ENCODE results near the gene GDF2.

Gene GDF2

GRCh38 chr10:47356708-47357107, 34.5 kb downstream of the GDF2 start:
- DNase-seq, result no peak

GRCh38 chr10:47357131-47357582, 34.9 kb downstream of the GDF2 start:
- DNase-seq, result no peak

GRCh38 chr10:47357911-47358310, 35.7 kb downstream of the GDF2 start:
- no peak for DNase-seq

GRCh38 chr10:47358457-47358856, 36.2 kb downstream of the GDF2 start:
- no peak for DNase-seq

- no peak for DNase-seq
These were observed 36.8 kb downstream of the GDF2 start for GRCh38 chr10:47359101-47359500.

- DNase-seq, result no peak
These were observed 37.6 kb downstream of the GDF2 start for GRCh38 chr10:47359626-47360418.

GRCh38 chr10:47360419-47361040, 38.3 kb downstream of the GDF2 start:
- DNase-seq, result no peak

- DNase-seq, result no peak
These were observed 39.0 kb downstream of the GDF2 start for GRCh38 chr10:47361293-47361692.

GRCh38 chr10:47362199-47362598, 39.9 kb downstream of the GDF2 start:
- no peak for DNase-seq

- no peak for DNase-seq
These were observed 41.5 kb downstream of the GDF2 start for GRCh38 chr10:47363781-47364180.

- peak; percentile 40 for DNase-seq
These were observed 42.1 kb downstream of the GDF2 start for GRCh38 chr10:47364366-47364765.

- no peak for DNase-seq
These were observed 42.7 kb downstream of the GDF2 start for GRCh38 chr10:47364911-47365310.

GRCh38 chr10:47365431-47366180, 43.4 kb downstream of the GDF2 start:
- no peak for DNase-seq

- DNase-seq, result no peak
These were observed 44.0 kb downstream of the GDF2 start for GRCh38 chr10:47366181-47366631.

- no peak for DNase-seq
These were observed 44.6 kb downstream of the GDF2 start for GRCh38 chr10:47366731-47367460.

- no peak for DNase-seq
These were observed 45.4 kb downstream of the GDF2 start for GRCh38 chr10:47367646-47368045.

- no peak for DNase-seq
These were observed 46.4 kb downstream of the GDF2 start for GRCh38 chr10:47368431-47369180.

GRCh38 chr10:47369251-47369894, 47.1 kb downstream of the GDF2 start:
- no peak for DNase-seq

- DNase-seq, result no peak
These were observed 47.9 kb downstream of the GDF2 start for GRCh38 chr10:47370015-47370767.

GRCh38 chr10:47370878-47371277, 48.6 kb downstream of the GDF2 start:
- no peak for DNase-seq

All from NCI-H510A (cell line).